Smooth muscle cell (in vitro differentiated cells): ENCODE results near the gene CHST11. TPM values are rescaled to one million over a fixed set of nuclear protein-coding genes. Genes with fewer than 3 reads are reported as not detected.

Source experiments
- DNase-seq: peaks from one replicate; lab custom pipeline; 2025; ENCODE audit not compliant: unreplicated experiment; lab: John Stamatoyannopoulos, UW
- H2AFZ ChIP-seq: fragments of 200-600 bp; sonication (generic); 2 replicates; pipeline ENCODE4 v1.6.0; 2016; ENCODE audit warnings: antibody characterized with exemption, low read depth, mild to moderate bottlenecking
- H3F3A ChIP-seq: fragments of 200-600 bp; sonication (generic); 2 replicates; pipeline ENCODE4 v1.6.0; 2017; ENCODE audit warnings: antibody characterized with exemption, low read depth
- H3K27ac ChIP-seq: fragments of 200-600 bp; sonication (generic); 2 replicates; pipeline ENCODE4 v1.5.1; 2016; ENCODE audit warnings: low read depth, mild to moderate bottlenecking
- H3K27me3 ChIP-seq: fragments of 200-600 bp; sonication (generic); 2 replicates; pipeline ENCODE4 v1.6.1; 2016; ENCODE audit warnings: low read depth, mild to moderate bottlenecking
- H3K36me3 ChIP-seq: fragments of 200-600 bp; sonication (generic); 2 replicates; pipeline ENCODE4 v1.5.1; 2016; ENCODE audit warnings: low read depth
- H3K4me1 ChIP-seq: fragments of 200-600 bp; sonication (generic); 2 replicates; pipeline ENCODE4 v1.5.1; 2016; ENCODE audit warnings: low read depth
- H3K4me2 ChIP-seq: fragments of 200-600 bp; sonication (generic); 2 replicates; pipeline ENCODE4 v1.6.0; 2016; ENCODE audit warnings: mild to moderate bottlenecking
- H3K4me3 ChIP-seq: fragments of 200-600 bp; sonication (generic); 2 replicates; pipeline ENCODE4 v1.5.1; 2016; ENCODE audit warnings: mild to moderate bottlenecking
- H3K79me2 ChIP-seq: fragments of 200-600 bp; sonication (generic); 2 replicates; pipeline ENCODE4 v1.6.0; 2016; ENCODE audit warnings: low read depth, mild to moderate bottlenecking
- H3K9ac ChIP-seq: fragments of 200-600 bp; sonication (generic); 2 replicates; pipeline ENCODE4 v1.6.0; 2016; ENCODE audit warnings: low read depth
- H3K9me3 ChIP-seq: fragments of 200-600 bp; sonication (generic); replicated peaks from 2 replicates; pipeline ENCODE4 v1.5.1; 2016; ENCODE audit warnings: low read depth
- H4K20me1 ChIP-seq: fragments of 200-600 bp; sonication (generic); 2 replicates; pipeline ENCODE4 v1.6.0; 2016; ENCODE audit warnings: low read depth
- WGBS: methylation state at CpG from one replicate; pipeline ENCODE4 v1.1.7; 2016; ENCODE audit warnings: low lambda C conversion rate; 5-methylcytosine and 5-hydroxymethylcytosine counted together
- polyA plus RNA-seq: library from polyadenylated mRNA; unstranded; fragments of >200 nt; fragmentation: Nextera tagmentation; extraction: Ambion mirVana; gene quantifications from 2 replicates; pipeline ENCODE4 v1.2.1, GENCODE V29; 2016
- total RNA-seq: library from RNA; depleted of rRNA; stranded (reverse); fragments of >200 nt; gene quantifications from 2 replicates; pipeline ENCODE4 v1.2.3, GENCODE V29; 2014
- TF ChIP-seq, protein P1 (sequence below): fragments of 200-600 bp; sonication (generic); IDR thresholded peaks from 2 replicates; pipeline ENCODE4 v1.5.1; 2017; ENCODE audit warnings: borderline replicate concordance, mild to moderate bottlenecking, antibody characterized with exemption; ENCODE audit not compliant: insufficient read depth, poor library complexity, severe bottlenecking

CHST11 gene
- total and polyA plus RNA-seq, 2 experiments from 2014 or later = 6.9 to 10.2 TPM

- Histone ChIP-seq H3K27ac (no peak overlapping the region), H2AFZ (no peak overlapping the region)
- 60% methylated on average over 7 of the region's 7 CpGs for WGBS
Observed at GRCh38 chr12:104505095-104505818, 48.5 kb downstream of the CHST11 start.

GRCh38 chr12:104506676-104507401, 50.1 kb downstream of the CHST11 start:
- Histone ChIP-seq H3K4me2 (no peak overlapping the region), H4K20me1 (peaks cover 46% of the 10 kb centered on the region), H3K4me3 (no peak overlapping the region), H3F3A (no peaks in the 10 kb centered on the region), H3K27me3 (no peaks in the 10 kb centered on the region), H3K36me3 (no peaks in the 10 kb centered on the region), H3K27ac (no peak overlapping the region), H3K79me2 (no peaks in the 10 kb centered on the region), H3K4me1 (no peaks in the 10 kb centered on the region), H3K9ac (no peak overlapping the region), H3K9me3 (no peaks in the 10 kb centered on the region), H2AFZ (no peak overlapping the region)
- WGBS = 75% methylated on average over 11 of the region's 14 CpGs
- TF ChIP-seq, protein P1, sequence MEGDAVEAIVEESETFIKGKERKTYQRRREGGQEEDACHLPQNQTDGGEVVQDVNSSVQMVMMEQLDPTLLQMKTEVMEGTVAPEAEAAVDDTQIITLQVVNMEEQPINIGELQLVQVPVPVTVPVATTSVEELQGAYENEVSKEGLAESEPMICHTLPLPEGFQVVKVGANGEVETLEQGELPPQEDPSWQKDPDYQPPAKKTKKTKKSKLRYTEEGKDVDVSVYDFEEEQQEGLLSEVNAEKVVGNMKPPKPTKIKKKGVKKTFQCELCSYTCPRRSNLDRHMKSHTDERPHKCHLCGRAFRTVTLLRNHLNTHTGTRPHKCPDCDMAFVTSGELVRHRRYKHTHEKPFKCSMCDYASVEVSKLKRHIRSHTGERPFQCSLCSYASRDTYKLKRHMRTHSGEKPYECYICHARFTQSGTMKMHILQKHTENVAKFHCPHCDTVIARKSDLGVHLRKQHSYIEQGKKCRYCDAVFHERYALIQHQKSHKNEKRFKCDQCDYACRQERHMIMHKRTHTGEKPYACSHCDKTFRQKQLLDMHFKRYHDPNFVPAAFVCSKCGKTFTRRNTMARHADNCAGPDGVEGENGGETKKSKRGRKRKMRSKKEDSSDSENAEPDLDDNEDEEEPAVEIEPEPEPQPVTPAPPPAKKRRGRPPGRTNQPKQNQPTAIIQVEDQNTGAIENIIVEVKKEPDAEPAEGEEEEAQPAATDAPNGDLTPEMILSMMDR = no peak
- no peak for DNase-seq

More at GRCh38 chr12:104505095-104505818, 48.5 kb downstream of the CHST11 start:
- Histone ChIP-seq H3K79me2 (no peaks in the 10 kb centered on the region), H3K9me3 (no peaks in the 10 kb centered on the region), H3K4me1 (no peaks in the 10 kb centered on the region), H4K20me1 (peaks cover 61% of the 10 kb centered on the region), H3K36me3 (no peaks in the 10 kb centered on the region), H3K9ac (no peak overlapping the region), H3F3A (no peaks in the 10 kb centered on the region), H3K4me2 (no peak overlapping the region), H3K4me3 (no peak overlapping the region), H3K27me3 (no peaks in the 10 kb centered on the region)
- DNase-seq = no peak
- TF ChIP-seq, protein P1 = no peak

- Histone ChIP-seq H3K36me3 (no peaks in the 10 kb centered on the region), H3F3A (no peaks in the 10 kb centered on the region), H4K20me1 (peaks cover 37% of the 10 kb centered on the region), H2AFZ (no peak overlapping the region), H3K9me3 (no peaks in the 10 kb centered on the region), H3K79me2 (no peaks in the 10 kb centered on the region), H3K4me2 (no peak overlapping the region), H3K9ac (no peak overlapping the region), H3K27ac (no peak overlapping the region), H3K4me3 (no peak overlapping the region), H3K4me1 (no peaks in the 10 kb centered on the region), H3K27me3 (no peaks in the 10 kb centered on the region)
- 95% methylated on average over 3 of the region's 3 CpGs for WGBS
- TF ChIP-seq, protein P1 = no peak
- no peak for DNase-seq
Observed at GRCh38 chr12:104507672-104508071, 50.9 kb downstream of the CHST11 start.
